B cell (primary cell): Measurements from ENCODE around the gene ASCL5. TPM values are rescaled to one million over a fixed set of nuclear protein-coding genes. Genes with fewer than 3 reads are reported as not detected.

Experiments
- ATAC-seq: fragments of 200-7000 bp; cut with Tn5 transposase; one replicate; pipeline ENCODE4 v1.10.0; 2021; ENCODE audit warnings: low read depth, mild to moderate bottlenecking, moderate number of reproducible peaks, moderate library complexity
- CTCF ChIA-PET: fragments of 350-600 bp; sonication (Branson Sonifier 250); formaldehyde crosslinking; loops from one replicate; lab custom pipeline; 2021; ENCODE audit warnings: antibody characterized with exemption, inconsistent platforms; lab: Charles Lee
- POLR2A ChIA-PET: fragments of 350-600 bp; sonication (Branson Sonifier 250); formaldehyde crosslinking; loops from one replicate; lab custom pipeline; 2021; ENCODE audit warnings: antibody characterized with exemption; lab: Charles Lee
- DNase-seq: peaks from one replicate; pipeline ENCODE4 v3.0.0; 2013
- H2AFZ ChIP-seq: 2 replicates; pipeline ENCODE4 v1.6.1; 2012; ENCODE audit warnings: mild to moderate bottlenecking, low read depth, low read length; ENCODE audit not compliant: insufficient read depth, poor library complexity, severe bottlenecking
- H3K27ac ChIP-seq, 2 donors: 1 replicate in 1 of 2; 2 replicates in 1 of 2; pipeline ENCODE4 v1.5.1; 2012 to 2013; ENCODE audit warnings: low read length in 2 of 2, mild to moderate bottlenecking in 2 of 2, moderate library complexity in 1 of 2
- H3K27me3 ChIP-seq, 4 experiments: fragments of 200-600 bp in 1 of 4; sonication (generic) in 1 of 4; replicated peaks in 1 of 4; 1 replicate in 2 of 4; 2 replicates in 2 of 4; pipeline versions ENCODE4 v1.6.1 to v1.7.0; 2013 to 2016; ENCODE audit warnings: low read length in 3 of 4, mild to moderate bottlenecking in 2 of 4, mixed read lengths in 1 of 4, moderate library complexity in 1 of 4; ENCODE audit not compliant: insufficient read depth in 4 of 4, control insufficient read depth in 3 of 4; ENCODE audit errors: control extremely low read depth in 1 of 4
- H3K36me3 ChIP-seq, 2 experiments: replicated peaks in 1 of 2; 1 replicate in 1 of 2; 2 replicates in 1 of 2; pipeline versions ENCODE4 v1.6.1 to v1.7.1; 2013; ENCODE audit warnings: low read length in 1 of 2; ENCODE audit not compliant: insufficient read depth in 2 of 2, control insufficient read depth in 1 of 2; ENCODE audit errors: control extremely low read depth in 1 of 2, extremely low read depth in 1 of 2
- H3K4me1 ChIP-seq, 2 donors: fragments of 200-600 bp in 1 of 2; sonication (generic) in 1 of 2; 1 replicate in 1 of 2; 2 replicates in 1 of 2; pipeline versions ENCODE4 v1.5.1 to v1.6.1; 2013 to 2017; ENCODE audit warnings: low read length in 2 of 2; ENCODE audit not compliant: control insufficient read depth in 2 of 2, insufficient read depth in 2 of 2
- H3K4me2 ChIP-seq: replicated peaks from 2 replicates; pipeline ENCODE3; 2012; ENCODE audit warnings: mild to moderate bottlenecking, low read depth, low read length; ENCODE audit not compliant: poor library complexity, severe bottlenecking
- H3K4me3 ChIP-seq, 5 experiments: fragments of 200-600 bp in 1 of 5; sonication (generic) in 1 of 5; 1 replicate in 3 of 5; 2 replicates in 2 of 5; pipeline versions ENCODE4 v1.5.1 to v1.7.0; 2011 to 2016; ENCODE audit warnings: low read length in 4 of 5, mild to moderate bottlenecking in 4 of 5, low read depth in 2 of 5, control low read depth in 1 of 5, moderate library complexity in 1 of 5; ENCODE audit not compliant: insufficient read depth in 1 of 5; ENCODE audit errors: control extremely low read depth in 1 of 5, extremely low read depth in 1 of 5
- H3K79me2 ChIP-seq: fragments of 200-600 bp; sonication (generic); one replicate; pipeline ENCODE4 v1.6.0; 2016; ENCODE audit warnings: low read length; ENCODE audit not compliant: control insufficient read depth, insufficient read depth
- H3K9ac ChIP-seq: fragments of 200-600 bp; sonication (generic); 2 replicates; pipeline ENCODE4 v1.6.1; 2017; ENCODE audit warnings: mild to moderate bottlenecking, low read length, moderate library complexity
- H3K9me3 ChIP-seq, 3 donors: one replicate each; pipeline versions ENCODE4 v1.6.1 to v1.7.1; 2013; ENCODE audit warnings: low read length in 2 of 3; ENCODE audit not compliant: control insufficient read depth in 2 of 3, insufficient read depth in 1 of 3; ENCODE audit errors: control extremely low read depth in 1 of 3
- H4K20me1 ChIP-seq: 2 replicates; pipeline ENCODE4 v1.6.0; 2012; ENCODE audit warnings: mild to moderate bottlenecking, low read length; ENCODE audit not compliant: insufficient read depth, control insufficient read depth, poor library complexity, severe bottlenecking
- H3K27ac Mint-ChIP-seq: one replicate; pipeline ENCODE4 v1.8.0; 2021; ENCODE audit warnings: mixed read lengths
- H3K27me3 Mint-ChIP-seq: one replicate; pipeline ENCODE4 v1.8.0; 2021; ENCODE audit warnings: mixed read lengths
- H3K4me1 Mint-ChIP-seq: one replicate; pipeline ENCODE4 v1.8.0; 2021; ENCODE audit warnings: mixed read lengths
- H3K4me3 Mint-ChIP-seq: one replicate; pipeline ENCODE4 v1.8.0; 2021; ENCODE audit warnings: mixed read lengths
- H3K9me3 Mint-ChIP-seq: one replicate; pipeline ENCODE4 v1.8.0; 2022; ENCODE audit warnings: mixed read lengths; ENCODE audit not compliant: insufficient read depth
- EZH2 ChIP-seq: IDR thresholded peaks from 2 replicates; pipeline ENCODE4 v1.6.1; 2012; ENCODE audit warnings: borderline replicate concordance, low read depth, mild to moderate bottlenecking, moderate library complexity, low read length; ENCODE audit not compliant: insufficient read depth, poor library complexity, severe bottlenecking
- WGBS: methylation state at CpG from one replicate; pipeline ENCODE4 v1.1.5; 2013; ENCODE audit warnings: missing lambda C conversion rate; ENCODE audit not compliant: insufficient coverage; 5-methylcytosine and 5-hydroxymethylcytosine counted together
- intact Hi-C: fragments of 100-400 bp; cut with micrococcal nuclease; formaldehyde crosslinking; loops from one replicate; pipeline ENCODE4 v1.10.0; 2022
- polyA plus RNA-seq: library from polyadenylated mRNA; depleted of rRNA; stranded (reverse); fragments of >200 nt; gene quantifications from 2 replicates; pipeline ENCODE4 v1.2.3, GENCODE V29; 2012
- total RNA-seq, 2 donors: library from RNA; stranded (reverse); fragments of 120-200 nt in 1 of 2; gene quantifications; 1 replicate in 1 of 2; 2 replicates in 1 of 2; pipeline versions ENCODE4 v1.2.3 to v1.2.4, GENCODE V29; 2013 to 2022
- TF ChIP-seq, protein P1 (sequence below): fragments of 200-600 bp; IDR thresholded peaks from one replicate; pipeline ENCODE4 v1.8.0; 2022; ENCODE audit warnings: antibody characterized with exemption, mild to moderate bottlenecking

Gene ASCL5
- total and polyA plus RNA-seq, 2 donors (not counting 1 experiment from before 2014, with no cell fraction given) = not detected

DNA sequence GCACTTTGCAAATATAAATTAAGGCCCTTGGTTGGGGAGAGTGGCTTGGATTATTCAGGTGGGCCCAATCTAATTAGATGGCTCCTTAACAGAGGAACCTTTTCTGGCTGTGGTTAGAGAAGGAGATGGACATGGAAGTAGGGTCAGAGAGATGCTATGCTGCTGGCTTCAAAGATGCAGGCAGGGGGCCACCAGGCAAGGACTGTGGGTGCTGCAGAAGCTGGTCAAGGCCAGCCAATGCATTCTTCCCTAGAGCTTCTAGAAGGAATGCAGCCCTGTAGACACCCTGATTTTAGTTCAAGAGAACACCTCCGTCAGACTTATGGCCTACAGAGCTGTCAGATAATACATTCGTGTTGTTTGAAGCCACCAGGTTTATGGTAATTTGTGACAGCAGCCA lies 31.0 kb upstream of the ASCL5 start:
- WGBS = 88% methylated on average over 2 of the region's 2 CpGs
- no peak overlapping the region for H3K27ac ChIP-seq
- H3K27me3 ChIP-seq = peaks cover 0 to 16% (median 4%) of the 10 kb centered on the region in 4 experiments
- no peaks in the 10 kb centered on the region for H4K20me1 ChIP-seq
- H3K4me1 Mint-ChIP-seq = peaks cover 14% of the 10 kb centered on the region
- H2AFZ ChIP-seq = no peak overlapping the region
- H3K4me1 ChIP-seq = peaks cover 9 to 17% of the 10 kb centered on the region in 2 donors
- intact Hi-C loops = loop anchor here (10.0 kb wide), 1 partner anchor 987 kb away; the partner anchor contains the start of gene ARL8A
- ChIA-PET POLR2A (no interaction called here), CTCF (no interaction called here)
- H3K27ac Mint-ChIP-seq = no peak overlapping the region
- no peak overlapping the region for H3K4me3 ChIP-seq
- no peaks in the 10 kb centered on the region for H3K36me3 ChIP-seq
- H3K9me3 ChIP-seq = no peaks in the 10 kb centered on the region
- ATAC-seq = no peak
- no peak overlapping the region for H3K4me2 ChIP-seq
- TF ChIP-seq, protein P1, sequence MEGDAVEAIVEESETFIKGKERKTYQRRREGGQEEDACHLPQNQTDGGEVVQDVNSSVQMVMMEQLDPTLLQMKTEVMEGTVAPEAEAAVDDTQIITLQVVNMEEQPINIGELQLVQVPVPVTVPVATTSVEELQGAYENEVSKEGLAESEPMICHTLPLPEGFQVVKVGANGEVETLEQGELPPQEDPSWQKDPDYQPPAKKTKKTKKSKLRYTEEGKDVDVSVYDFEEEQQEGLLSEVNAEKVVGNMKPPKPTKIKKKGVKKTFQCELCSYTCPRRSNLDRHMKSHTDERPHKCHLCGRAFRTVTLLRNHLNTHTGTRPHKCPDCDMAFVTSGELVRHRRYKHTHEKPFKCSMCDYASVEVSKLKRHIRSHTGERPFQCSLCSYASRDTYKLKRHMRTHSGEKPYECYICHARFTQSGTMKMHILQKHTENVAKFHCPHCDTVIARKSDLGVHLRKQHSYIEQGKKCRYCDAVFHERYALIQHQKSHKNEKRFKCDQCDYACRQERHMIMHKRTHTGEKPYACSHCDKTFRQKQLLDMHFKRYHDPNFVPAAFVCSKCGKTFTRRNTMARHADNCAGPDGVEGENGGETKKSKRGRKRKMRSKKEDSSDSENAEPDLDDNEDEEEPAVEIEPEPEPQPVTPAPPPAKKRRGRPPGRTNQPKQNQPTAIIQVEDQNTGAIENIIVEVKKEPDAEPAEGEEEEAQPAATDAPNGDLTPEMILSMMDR = no peak
- no peak for TF ChIP-seq EZH2
- H3K79me2 ChIP-seq = peaks cover 6% of the 10 kb centered on the region
- H3K9ac ChIP-seq = no peak overlapping the region
- peaks cover 23% of the 10 kb centered on the region for H3K27me3 Mint-ChIP-seq
- no peak for DNase-seq
- no peaks in the 10 kb centered on the region for H3K9me3 Mint-ChIP-seq
- no peak overlapping the region for H3K4me3 Mint-ChIP-seq

DNA sequence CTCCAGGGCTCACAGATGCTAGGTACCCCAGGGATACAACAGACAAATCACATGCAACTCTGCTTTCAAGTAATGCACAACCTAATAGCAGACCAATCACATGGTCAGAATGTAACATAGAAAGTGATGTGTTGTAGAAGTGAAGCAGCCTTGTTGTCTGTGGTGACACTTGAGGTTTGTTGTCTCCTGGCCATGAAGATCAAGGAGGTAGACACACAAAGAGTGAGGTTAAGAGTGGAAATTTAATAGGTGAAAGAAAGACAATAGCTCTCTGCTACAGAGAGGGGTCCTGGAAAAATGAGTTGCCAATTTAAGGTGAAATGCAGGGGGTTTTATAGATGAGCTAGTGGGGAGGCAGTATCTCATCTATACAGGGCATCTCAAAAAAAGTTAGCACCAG lies 29.8 kb upstream of the ASCL5 start:
- no peak overlapping the region for H3K27ac ChIP-seq
- H3K4me3 ChIP-seq = no peak overlapping the region
- Mint-ChIP-seq H3K9me3 (no peaks in the 10 kb centered on the region), H3K27ac (no peak overlapping the region), H3K4me1 (peaks cover 18% of the 10 kb centered on the region), H3K4me3 (no peak overlapping the region), H3K27me3 (peaks cover 23% of the 10 kb centered on the region)
- intact Hi-C loops = loop anchor here (10.0 kb wide), 1 partner anchor 988 kb away; the partner anchor contains the start of gene ARL8A
- ATAC-seq (no peak), DNase-seq (no peak)
- H3K79me2 ChIP-seq = peaks cover 6% of the 10 kb centered on the region
- no peaks in the 10 kb centered on the region for H3K9me3 ChIP-seq
- no peaks in the 10 kb centered on the region for H4K20me1 ChIP-seq
- peaks cover 0 to 16% (median 4%) of the 10 kb centered on the region in 4 experiments for H3K27me3 ChIP-seq
- peaks cover 9 to 17% of the 10 kb centered on the region in 2 donors for H3K4me1 ChIP-seq
- TF ChIP-seq EZH2 = no peak
- TF ChIP-seq, protein P1 = no peak
- ChIA-PET POLR2A (no interaction called here), CTCF (interaction anchor here (0.7 to 2.1 kb wide), 2 partner anchors 10 to 14 kb away, joined by 3 to 4 read pairs; no protein-coding TSS in a partner anchor)
- no peaks in the 10 kb centered on the region for H3K36me3 ChIP-seq
- no peak overlapping the region for H2AFZ ChIP-seq
- no peak overlapping the region for H3K9ac ChIP-seq
- H3K4me2 ChIP-seq = no peak overlapping the region
